Suprapubic skin (tissue), 4 donors: ENCODE results near the gene DNAH11.

Experiments used
- POLR2A ChIP-seq, 2 donors: fragments of 450-650 bp; IDR thresholded peaks; one replicate each; pipeline ENCODE4 v1.6.1; 2017; ENCODE audit warnings: antibody characterized with exemption in 2 of 2, mild to moderate bottlenecking in 2 of 2, moderate library complexity in 2 of 2
- POLR2AphosphoS5 ChIP-seq, 3 donors: sonication (generic); formaldehyde crosslinking; IDR thresholded peaks; one replicate each; pipeline ENCODE4 v1.6.1; 2017; ENCODE audit warnings: antibody characterized with exemption in 3 of 3

DNA sequence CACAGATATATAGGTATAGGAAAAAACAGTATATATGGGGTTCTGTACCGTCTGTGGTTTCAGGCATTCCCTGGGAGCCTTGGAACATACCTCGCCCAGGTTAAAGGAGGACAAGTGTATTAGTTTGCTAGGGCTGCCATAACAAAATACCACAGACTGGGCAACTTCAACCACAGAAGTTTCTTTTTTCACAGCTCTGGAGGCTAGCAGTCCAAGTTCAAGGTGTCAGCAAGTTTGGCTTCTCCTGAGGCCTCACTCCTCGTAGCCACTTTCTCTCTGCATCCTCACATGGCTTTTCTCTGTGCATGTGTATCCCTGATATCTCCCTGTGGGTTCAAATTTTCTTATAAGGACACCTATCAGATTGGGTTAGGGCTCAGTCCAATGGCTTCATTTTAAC is 189.1 kb downstream of the DNAH11 start:
- TF ChIP-seq POLR2A (IDR thresholded peaks at IDR 0.05) (no peak), POLR2AphosphoS5 (IDR thresholded peaks at IDR 0.05) (no peak)
